HG02571 (cell line): ENCODE results near the gene RNF214.

Experiments
- ATAC-seq: cut with Tn5 transposase; IDR thresholded peaks from one replicate; pipeline ENCODE4 v1.9.1; 2021; ENCODE audit warnings: mild to moderate bottlenecking, moderate library complexity; ENCODE audit not compliant: unreplicated experiment

RNF214 gene

GRCh38 chr11:117212697-117213355 lies 19.6 kb upstream of the RNF214 start:
- no peak for ATAC-seq

GRCh38 chr11:117214404-117215110 lies 17.9 kb upstream of the RNF214 start:
- no peak for ATAC-seq

- ATAC-seq = no peak
Measured at GRCh38 chr11:117217141-117218084, 15.1 kb upstream of the RNF214 start.

GRCh38 chr11:117218133-117218915 lies 14.1 kb upstream of the RNF214 start:
- no peak for ATAC-seq

GRCh38 chr11:117219001-117219400 lies 13.5 kb upstream of the RNF214 start:
- no peak for ATAC-seq

GRCh38 chr11:117219455-117219854 lies 13.0 kb upstream of the RNF214 start:
- no peak for ATAC-seq

GRCh38 chr11:117219995-117220394 lies 12.5 kb upstream of the RNF214 start:
- no peak for ATAC-seq

GRCh38 chr11:117220568-117220967 lies 11.9 kb upstream of the RNF214 start:
- ATAC-seq = no peak

- no peak for ATAC-seq
Measured at GRCh38 chr11:117220999-117221774, 11.3 kb upstream of the RNF214 start.

GRCh38 chr11:117221775-117222517 lies 10.5 kb upstream of the RNF214 start:
- ATAC-seq = no peak

- ATAC-seq = no peak
Measured at GRCh38 chr11:117222991-117223740, 9.3 kb upstream of the RNF214 start.

GRCh38 chr11:117223741-117224689 lies 8.5 kb upstream of the RNF214 start:
- ATAC-seq = no peak

- ATAC-seq = no peak
Measured at GRCh38 chr11:117225553-117226170, 6.8 kb upstream of the RNF214 start.

- no peak for ATAC-seq
Measured at GRCh38 chr11:117226388-117227385, 5.8 kb upstream of the RNF214 start.

GRCh38 chr11:117228091-117228490 lies 4.4 kb upstream of the RNF214 start:
- ATAC-seq = no peak

GRCh38 chr11:117229411-117229810 lies 3.1 kb upstream of the RNF214 start:
- no peak for ATAC-seq
